Activated naive CD8-positive, alpha-beta T cell (primary cell): ENCODE results near the gene ALDH3B2.
"Not testable (repeated sequence)": the region's sequence is repeated elsewhere in the genome, so short reads cannot be mapped to it uniquely, and the experiment has no call there.

ENCODE experiments used
- H3K27ac Mint-ChIP-seq: one replicate; pipeline ENCODE4 v1.8.0; 2021; ENCODE audit warnings: mixed read lengths
- H3K27me3 Mint-ChIP-seq: one replicate; pipeline ENCODE4 v1.8.0; 2021; ENCODE audit warnings: mixed read lengths
- H3K36me3 Mint-ChIP-seq: one replicate; pipeline ENCODE4 v1.8.0; 2021; ENCODE audit warnings: mixed read lengths
- H3K4me1 Mint-ChIP-seq: one replicate; pipeline ENCODE4 v1.8.0; 2021; ENCODE audit warnings: low read depth, mixed read lengths
- H3K4me3 Mint-ChIP-seq: one replicate; pipeline ENCODE4 v1.8.0; 2021; ENCODE audit warnings: mild to moderate bottlenecking, mixed read lengths
- H3K9me3 Mint-ChIP-seq: one replicate; pipeline ENCODE4 v1.8.0; 2021; ENCODE audit warnings: low read depth, mixed read lengths

ALDH3B2 gene

DNA sequence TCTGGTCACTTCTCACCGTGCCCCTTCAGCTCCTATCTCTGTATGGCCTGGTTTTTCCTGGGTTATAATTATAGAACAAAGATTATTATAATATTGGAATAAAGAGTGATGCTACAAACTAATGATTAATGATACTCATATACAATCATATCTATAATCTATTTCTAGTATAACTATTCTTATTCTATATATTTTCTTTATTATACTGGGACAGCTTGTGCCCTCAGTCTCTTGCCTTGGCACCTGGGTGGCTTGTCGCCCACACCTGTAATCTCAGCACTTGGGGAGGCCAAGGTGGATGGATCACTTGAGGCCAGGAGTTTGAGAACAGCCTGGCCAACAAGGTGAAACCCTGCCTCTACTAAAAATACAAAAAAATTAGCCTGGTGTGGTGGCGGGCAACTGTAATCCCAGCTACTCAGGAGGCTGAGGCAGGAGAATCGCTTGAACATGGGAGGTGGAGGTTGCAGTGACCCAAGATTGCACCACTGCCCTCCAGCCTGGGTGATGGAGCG, 14.7 kb downstream of the ALDH3B2 start:
- H3K36me3 Mint-ChIP-seq, H3K27ac Mint-ChIP-seq, H3K9me3 Mint-ChIP-seq, H3K4me1 Mint-ChIP-seq, H3K27me3 Mint-ChIP-seq, H3K4me3 Mint-ChIP-seq: not testable (repeated sequence)

DNA sequence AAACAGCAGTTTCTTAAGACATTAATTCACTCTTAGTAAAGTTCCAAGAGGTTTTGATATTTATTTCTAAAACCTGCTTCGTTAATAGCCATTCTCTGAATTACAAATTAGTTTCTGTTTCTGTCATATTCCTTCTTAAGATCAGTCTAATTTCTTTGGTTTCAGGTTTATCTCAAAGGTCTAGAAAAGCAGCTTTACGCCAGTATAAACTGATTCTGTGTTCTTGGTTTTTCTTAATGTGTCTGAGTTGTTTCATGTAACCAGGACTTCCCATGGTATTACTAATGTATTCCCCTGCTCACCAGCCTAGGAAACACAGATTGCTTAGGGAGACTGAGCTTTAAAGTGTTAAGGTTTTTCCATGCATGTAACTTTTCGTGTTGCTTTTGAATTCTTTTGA, 17.1 kb downstream of the ALDH3B2 start:
- Mint-ChIP-seq H3K9me3 (no peaks in the 10 kb centered on the region), H3K36me3 (no peaks in the 10 kb centered on the region), H3K4me1 (no peaks in the 10 kb centered on the region), H3K27ac (no peak overlapping the region), H3K4me3 (no peak overlapping the region), H3K27me3 (no peaks in the 10 kb centered on the region)

DNA sequence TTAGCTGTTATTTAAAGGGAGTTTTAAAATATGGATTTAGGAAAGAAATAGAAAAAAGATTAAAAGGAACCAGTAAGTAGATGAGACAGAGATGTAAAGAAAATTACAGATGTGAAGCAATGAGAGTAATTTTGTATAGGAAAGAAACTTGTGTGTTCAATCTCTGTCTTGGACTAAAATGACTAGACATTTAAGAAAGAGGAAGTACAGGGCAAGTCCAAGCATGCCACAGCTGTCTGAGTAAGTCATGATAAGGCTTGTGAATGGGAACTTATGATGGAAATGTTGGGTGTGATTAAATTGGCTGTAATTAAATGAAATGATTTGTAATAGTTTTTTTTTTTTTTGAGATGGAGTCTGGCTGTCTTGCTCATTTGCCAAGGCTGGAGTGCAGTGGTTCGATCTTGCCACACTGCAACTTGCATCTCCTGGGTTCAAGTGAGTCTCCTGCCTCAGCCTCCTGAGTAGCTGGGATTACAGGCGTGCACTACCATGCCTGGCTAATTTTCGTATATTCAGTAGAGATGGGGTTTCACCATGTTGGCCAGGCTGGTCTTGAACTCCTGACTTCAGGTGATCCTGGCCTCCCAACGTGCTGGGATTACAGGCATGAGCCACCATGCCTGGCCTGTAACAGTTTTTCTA, 18.0 kb downstream of the ALDH3B2 start:
- Mint-ChIP-seq H3K9me3 (no peaks in the 10 kb centered on the region), H3K4me3 (no peak overlapping the region), H3K27me3 (no peaks in the 10 kb centered on the region), H3K36me3 (no peaks in the 10 kb centered on the region), H3K4me1 (no peaks in the 10 kb centered on the region), H3K27ac (no peak overlapping the region)

DNA sequence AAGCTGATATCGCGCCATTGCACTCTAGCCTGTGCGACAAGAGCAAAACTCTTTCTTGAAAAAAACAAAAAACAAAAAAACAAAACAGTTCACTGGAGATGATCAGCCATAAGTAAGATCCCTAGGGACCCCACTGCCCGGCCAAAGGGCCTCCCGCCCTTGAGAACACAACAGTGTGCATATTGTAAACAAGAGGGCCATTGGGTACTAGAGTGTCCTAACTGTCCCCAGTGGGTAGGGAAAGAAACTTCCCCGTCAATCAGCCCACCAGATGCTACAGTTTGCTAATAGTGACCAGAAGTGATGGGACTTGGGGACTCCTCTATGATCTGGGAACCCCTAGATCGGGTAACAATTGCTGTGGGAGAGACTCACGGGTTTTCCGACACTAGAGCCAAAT, 20.2 kb downstream of the ALDH3B2 start:
- Mint-ChIP-seq H3K4me1 (peaks cover 12% of the 10 kb centered on the region), H3K27me3 (no peaks in the 10 kb centered on the region), H3K27ac (no peak overlapping the region), H3K36me3 (no peaks in the 10 kb centered on the region), H3K9me3 (no peaks in the 10 kb centered on the region), H3K4me3 (no peak overlapping the region)

DNA sequence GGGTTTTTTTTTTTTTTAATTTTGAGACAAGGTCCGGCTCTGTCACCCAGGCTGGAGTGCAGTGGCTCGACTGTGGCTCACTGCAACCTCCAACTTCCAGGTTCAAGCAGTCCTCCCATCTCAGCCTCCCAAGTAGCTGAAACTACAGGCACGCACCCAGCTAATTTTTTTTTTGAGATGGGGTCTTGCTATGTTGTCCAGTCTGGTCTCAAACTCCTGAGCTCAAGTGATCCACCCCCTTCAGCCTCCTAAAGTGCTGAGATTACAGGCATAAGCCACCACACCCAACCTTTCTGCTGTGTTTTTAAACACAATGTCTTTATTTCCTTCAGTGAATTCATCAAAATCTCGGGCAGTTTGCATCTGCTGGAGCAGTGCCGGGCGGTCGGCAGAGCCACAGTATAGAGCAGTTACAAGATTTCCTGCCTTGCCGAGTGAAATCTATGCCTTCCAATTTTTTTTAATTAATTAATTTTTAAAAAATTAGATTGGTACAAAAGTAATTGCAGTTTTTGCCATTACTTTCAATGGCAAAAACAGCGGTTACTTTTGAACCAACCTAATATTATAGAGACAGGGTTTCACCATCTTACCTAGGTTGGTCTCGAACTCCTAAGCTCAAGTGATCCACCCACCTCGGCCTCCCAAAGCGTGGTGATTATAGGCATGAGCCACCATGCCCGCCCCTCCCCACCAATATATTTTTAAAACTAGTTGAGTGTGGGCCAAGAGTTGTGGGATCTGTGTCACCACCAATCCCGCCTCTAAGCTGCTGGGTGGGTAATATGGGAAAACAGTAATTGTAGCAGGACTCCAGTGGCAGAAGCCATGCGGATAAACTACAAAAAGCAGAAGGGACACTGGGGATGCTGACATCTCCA, 21.2 kb downstream of the ALDH3B2 start:
- no peaks in the 10 kb centered on the region for H3K36me3 Mint-ChIP-seq
- H3K4me3 Mint-ChIP-seq: no peak overlapping the region
- H3K27ac Mint-ChIP-seq: no peak overlapping the region
- no peaks in the 10 kb centered on the region for H3K9me3 Mint-ChIP-seq
- H3K4me1 Mint-ChIP-seq: peaks cover 17% of the 10 kb centered on the region
- no peaks in the 10 kb centered on the region for H3K27me3 Mint-ChIP-seq

DNA sequence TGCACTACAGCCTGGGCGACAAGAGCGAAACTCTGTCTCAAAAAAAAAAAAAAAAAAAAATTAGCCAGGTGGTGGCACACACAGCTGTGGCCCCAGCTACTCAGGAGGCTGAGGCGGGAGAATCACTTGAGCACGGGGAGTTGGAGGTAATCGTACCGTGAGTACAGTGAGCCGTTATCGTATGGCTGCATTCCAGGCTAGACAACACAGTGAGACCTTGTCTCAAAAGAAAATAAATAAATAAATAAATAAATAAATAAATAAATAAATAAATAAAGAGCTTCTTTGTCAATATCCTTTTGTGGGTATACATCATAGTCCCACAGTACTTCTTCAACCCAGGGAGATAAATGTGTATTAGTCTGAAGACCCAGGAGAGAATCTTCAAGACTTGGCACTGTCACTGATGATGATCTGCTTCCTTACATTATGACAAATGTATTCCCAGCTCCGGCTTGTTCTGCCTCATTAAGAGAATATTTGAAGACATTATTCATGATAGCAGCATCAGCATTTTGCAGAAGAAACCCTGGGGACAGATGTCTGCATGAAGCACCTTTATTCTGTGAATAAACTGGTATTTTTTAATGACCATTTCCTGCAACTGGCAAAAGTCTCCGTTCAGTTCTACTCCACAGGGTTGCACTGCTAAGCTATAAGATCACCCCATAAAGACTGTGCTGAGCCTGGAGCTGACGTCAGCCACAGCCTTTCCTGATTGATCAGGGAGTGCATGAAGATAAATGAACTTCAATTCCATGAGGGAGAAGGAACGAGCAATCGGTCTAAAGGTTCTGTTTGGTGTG, 22.2 kb downstream of the ALDH3B2 start:
- Mint-ChIP-seq H3K36me3 (no peaks in the 10 kb centered on the region), H3K4me1 (peaks cover 25% of the 10 kb centered on the region), H3K27ac (no peak overlapping the region), H3K27me3 (no peaks in the 10 kb centered on the region), H3K9me3 (no peaks in the 10 kb centered on the region), H3K4me3 (no peak overlapping the region)

DNA sequence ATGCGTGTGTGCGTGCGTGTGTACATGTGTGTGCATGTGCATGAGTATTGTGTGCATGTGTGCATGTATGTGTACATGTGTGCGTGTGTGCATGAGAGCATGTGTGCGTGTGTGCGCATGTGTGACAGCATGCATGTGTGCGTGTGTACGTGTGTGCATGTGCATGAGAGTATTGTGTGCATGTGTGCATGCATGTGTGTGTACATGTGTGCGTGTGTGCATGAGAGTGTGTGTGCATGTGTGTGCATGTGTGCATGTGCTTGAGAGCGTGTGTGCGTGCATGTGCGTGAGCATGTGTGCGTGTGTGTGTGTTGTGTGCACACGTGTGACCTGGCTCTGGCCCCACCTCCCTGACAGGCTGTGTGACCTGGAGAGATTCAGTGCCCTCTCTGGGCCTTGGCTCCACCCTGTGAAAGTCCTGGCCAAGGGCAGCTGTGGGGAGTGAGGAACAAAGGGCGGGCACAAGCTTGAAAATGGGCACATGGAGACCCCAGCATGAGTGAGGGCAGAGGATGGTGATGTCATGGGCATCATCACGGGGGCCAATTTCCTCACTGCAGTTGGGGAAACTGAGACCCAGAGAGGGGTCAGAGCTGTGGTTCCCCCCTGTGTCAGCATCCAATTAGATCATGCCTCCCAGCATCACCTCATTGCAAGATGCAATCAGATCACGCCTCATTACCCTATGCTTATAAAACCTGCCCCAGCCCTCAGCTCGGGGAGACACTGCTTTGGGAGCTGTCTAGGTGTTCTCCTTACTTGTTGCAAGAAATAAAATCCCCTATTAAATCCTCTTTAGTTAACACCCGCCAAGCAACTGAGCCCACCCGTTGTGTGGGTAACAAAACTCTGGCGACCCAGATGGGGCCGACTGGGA, 24.6 kb downstream of the ALDH3B2 start:
- H3K36me3 Mint-ChIP-seq: no peaks in the 10 kb centered on the region
- no peaks in the 10 kb centered on the region for H3K9me3 Mint-ChIP-seq
- no peaks in the 10 kb centered on the region for H3K27me3 Mint-ChIP-seq
- peak overlapping the region; percentile 88 for H3K4me3 Mint-ChIP-seq
- peaks cover 38% of the 10 kb centered on the region for H3K4me1 Mint-ChIP-seq
- peak overlapping the region; percentile 93 for H3K27ac Mint-ChIP-seq

DNA sequence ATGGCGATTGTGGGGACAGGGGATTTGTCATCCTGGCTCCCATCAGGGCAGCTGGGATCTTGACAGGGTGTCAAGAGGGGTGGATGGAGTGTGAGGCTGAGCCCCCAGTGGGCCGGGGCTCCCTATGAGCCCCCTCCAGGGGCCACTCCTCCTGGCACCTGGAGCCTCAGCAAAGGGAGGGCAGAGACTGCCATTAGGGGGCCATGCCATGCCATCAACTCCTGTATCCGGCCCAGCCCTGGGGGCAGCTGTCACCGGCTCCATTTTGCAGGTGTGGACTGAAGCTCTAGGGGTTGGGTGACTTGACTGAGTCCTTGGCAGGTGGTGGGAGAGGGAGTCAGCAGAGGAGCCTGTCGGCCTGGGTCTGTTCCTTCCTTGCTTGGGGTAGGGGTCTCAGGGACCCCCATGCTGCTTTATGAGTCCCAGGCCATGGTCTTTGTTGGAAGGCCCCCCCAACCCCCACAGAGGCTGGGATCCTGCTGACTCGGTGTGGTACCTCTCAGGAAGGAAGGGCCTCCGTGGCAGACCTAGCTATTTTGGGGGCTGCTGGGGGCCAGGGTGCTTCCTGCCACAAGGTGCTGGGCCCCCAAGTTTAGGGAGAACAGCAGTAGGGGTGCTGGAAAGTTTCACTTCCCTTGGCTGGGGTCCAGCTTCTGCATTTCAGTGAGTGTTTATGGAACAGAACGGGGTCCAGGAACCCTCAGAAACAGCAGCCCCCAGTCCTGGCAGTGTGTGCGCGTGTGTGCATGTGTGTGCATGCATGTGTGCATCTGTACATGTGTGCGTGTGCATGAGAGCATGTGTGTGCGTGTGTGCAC, 25.4 kb downstream of the ALDH3B2 start:
- H3K36me3 Mint-ChIP-seq: no peaks in the 10 kb centered on the region
- H3K9me3 Mint-ChIP-seq: no peaks in the 10 kb centered on the region
- no peak overlapping the region for H3K27ac Mint-ChIP-seq
- H3K4me1 Mint-ChIP-seq: peaks cover 38% of the 10 kb centered on the region
- H3K27me3 Mint-ChIP-seq: no peaks in the 10 kb centered on the region
- no peak overlapping the region for H3K4me3 Mint-ChIP-seq

DNA sequence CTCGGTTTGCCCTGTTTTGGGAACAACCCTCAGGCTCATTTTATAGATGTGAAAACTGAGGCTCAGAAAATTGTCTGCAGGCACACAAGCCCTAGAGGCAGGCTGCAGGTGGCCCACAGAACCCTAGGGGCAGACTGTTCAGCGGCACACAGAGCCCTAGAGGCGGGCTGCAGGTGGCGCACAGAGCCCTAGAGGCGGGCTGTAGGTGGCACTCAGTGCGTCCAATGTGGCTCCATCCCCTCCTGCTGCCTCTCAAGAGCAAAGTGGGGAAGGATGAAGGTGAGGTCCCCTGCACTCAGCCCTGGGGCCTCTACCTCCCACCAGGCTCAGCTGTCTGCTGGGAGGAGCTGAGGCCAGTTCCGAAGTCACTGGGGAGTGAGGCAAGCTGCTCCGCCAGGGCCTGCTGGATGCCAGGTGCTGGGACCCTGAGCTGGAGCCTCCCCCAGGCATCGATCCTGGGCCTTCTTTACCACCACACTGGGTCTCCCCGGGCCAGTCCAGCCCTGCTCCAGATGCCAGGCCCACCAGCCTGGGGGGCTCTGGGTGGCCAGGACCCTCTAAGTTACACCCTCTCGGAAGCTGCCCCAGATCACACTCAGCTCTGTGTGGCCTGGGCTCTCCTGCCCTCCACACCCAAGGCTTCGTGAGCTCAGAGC, 26.2 kb downstream of the ALDH3B2 start:
- H3K4me1 Mint-ChIP-seq: peaks cover 38% of the 10 kb centered on the region

DNA sequence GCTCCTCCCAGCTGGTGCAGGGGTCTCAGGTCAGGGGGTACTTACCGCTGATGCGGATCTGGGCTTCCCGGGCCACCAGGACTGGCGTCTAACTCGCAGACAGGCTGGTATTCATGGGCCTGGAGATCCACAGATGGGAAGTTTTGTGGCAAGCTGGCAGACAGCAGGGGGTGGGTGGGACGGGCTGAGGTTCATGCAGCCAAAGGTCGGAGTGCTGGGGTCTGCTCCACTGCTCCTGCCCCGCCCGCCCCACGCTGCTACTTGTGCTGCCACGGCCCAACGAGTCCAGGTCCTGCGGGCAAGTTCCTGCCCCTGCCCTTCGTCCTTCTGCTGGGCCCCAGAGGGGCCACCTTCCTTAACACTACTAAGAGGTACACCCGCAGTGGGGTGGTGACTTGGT, 27.0 kb downstream of the ALDH3B2 start:
- H3K4me1 Mint-ChIP-seq: peaks cover 38% of the 10 kb centered on the region
- no peak overlapping the region for H3K27ac Mint-ChIP-seq
- no peak overlapping the region for H3K4me3 Mint-ChIP-seq
- no peaks in the 10 kb centered on the region for H3K27me3 Mint-ChIP-seq
- no peaks in the 10 kb centered on the region for H3K36me3 Mint-ChIP-seq
- no peaks in the 10 kb centered on the region for H3K9me3 Mint-ChIP-seq

More for the DNA sequence above, 26.2 kb downstream of the ALDH3B2 start:
- Mint-ChIP-seq H3K4me3 (peak overlapping the region; percentile 32), H3K9me3 (no peaks in the 10 kb centered on the region), H3K27ac (no peak overlapping the region), H3K36me3 (no peaks in the 10 kb centered on the region), H3K27me3 (no peaks in the 10 kb centered on the region)

DNA sequence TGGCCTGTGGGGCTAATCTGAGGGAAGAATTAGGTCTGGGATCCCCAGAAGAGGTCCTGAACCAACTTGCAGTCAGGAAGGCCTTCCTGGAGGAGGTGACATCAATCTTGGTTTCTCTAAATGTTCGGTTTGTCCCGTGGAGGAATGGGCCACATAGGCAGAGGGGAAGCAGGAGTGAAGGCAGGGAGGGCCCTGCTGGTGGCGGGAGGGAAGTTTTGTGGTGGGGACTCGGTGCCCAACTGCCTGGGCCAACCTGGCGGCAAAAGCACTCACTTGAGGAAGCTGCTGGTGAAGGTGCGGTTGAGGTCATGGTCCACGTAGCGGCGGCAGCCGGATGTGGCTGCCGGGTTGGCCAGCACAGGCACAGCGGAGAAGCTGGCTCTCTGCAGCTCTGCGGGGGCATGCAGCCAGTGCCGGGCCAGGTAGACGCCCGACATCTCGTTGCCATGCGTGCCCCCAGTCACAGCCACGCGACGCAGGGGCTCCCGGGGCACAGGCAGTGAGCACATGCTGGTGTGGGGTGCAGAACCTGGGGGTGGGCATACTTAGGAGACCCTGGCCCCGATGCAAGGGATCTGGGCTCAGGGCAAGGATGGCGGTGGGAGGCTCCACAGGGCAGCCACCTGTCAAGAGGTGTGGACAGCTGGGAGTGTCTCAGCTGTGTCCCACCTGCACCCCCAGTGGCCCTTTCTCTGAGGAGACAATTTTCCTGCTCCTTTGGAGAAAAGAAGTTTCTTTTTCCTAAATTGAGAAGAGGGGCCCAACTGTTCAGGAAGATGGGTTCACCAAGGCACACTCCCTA, 27.7 kb downstream of the ALDH3B2 start:
- Mint-ChIP-seq H3K27me3 (no peaks in the 10 kb centered on the region), H3K4me3 (peak overlapping the region; percentile 57), H3K4me1 (peaks cover 38% of the 10 kb centered on the region), H3K9me3 (no peaks in the 10 kb centered on the region), H3K36me3 (no peaks in the 10 kb centered on the region), H3K27ac (no peak overlapping the region)

DNA sequence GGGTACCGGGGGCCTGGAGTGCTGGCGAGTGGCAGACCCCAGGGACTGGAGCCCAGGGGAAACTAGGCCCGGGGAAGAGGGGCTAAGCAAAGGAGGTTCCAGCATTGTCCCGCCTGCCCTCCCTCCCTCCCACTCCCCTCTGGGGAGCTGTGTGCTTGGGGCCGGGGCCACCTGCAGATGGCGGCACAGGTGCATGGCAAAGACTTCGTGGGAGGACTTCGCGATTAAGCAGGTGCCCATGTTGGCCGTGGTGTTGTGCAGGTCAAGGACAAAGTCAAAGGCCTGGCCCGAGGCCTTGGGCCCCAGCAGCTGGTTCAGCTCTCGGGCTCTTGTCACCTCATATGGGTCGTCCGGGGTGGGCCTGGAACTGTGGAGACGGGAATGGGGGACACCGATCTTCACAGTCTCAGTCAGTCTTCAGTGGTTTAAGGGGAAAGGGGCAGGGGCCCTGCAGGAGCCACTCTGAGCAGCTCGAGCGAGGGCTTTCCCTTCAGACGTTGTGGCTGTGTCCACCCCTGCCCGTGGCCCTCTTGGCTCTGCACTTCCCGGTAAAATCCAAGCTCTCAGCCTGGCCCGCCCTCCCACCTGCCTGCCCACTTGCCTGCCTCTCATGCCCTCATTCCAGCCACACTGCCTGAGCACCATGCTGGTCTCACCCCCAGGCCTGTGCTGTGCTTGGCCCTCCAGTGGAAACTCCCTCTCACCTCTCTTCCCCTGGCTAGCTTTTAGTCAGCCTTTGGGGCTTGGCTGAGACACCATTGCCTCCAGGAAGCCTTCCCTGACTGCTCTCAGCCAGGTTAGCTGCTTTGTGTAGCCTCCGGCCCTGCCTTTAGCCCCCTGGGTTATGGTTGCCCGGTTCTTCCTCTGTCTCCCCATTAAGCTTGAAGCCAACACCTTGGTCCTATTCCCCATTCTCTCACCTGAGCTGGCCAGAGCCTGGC, 28.6 kb downstream of the ALDH3B2 start:
- Mint-ChIP-seq H3K27ac (no peak overlapping the region), H3K4me1 (peaks cover 38% of the 10 kb centered on the region), H3K27me3 (no peaks in the 10 kb centered on the region), H3K4me3 (no peak overlapping the region), H3K9me3 (no peaks in the 10 kb centered on the region), H3K36me3 (no peaks in the 10 kb centered on the region)
